22Rv1 (cell line): ENCODE results near the gene KREMEN1.

ENCODE experiments used
- CTCF ChIP-seq: fragments of 450-650 bp; IDR thresholded peaks from 2 replicates; pipeline ENCODE4 v1.5.1; 2017; ENCODE audit warnings: mild to moderate bottlenecking
- ZFX ChIP-seq: fragments of 450-650 bp; IDR thresholded peaks from 2 replicates; pipeline ENCODE4 v1.6.1; 2017; ENCODE audit warnings: antibody characterized with exemption, borderline replicate concordance

- no peak for TF ChIP-seq CTCF
- TF ChIP-seq ZFX = no peak
Observed at GRCh38 chr22:29204455-29205183, 131.8 kb downstream of the KREMEN1 start.
